HG03135 (cell line): ENCODE measurements around the gene CCDC85A.
"Not testable (repeated sequence)": the region's sequence is repeated elsewhere in the genome, so short reads cannot be mapped to it uniquely, and the experiment has no call there.

ENCODE experiments used
- ATAC-seq: cut with Tn5 transposase; IDR thresholded peaks from one replicate; pipeline ENCODE4 v1.9.1; 2021; ENCODE audit warnings: mild to moderate bottlenecking, moderate library complexity; ENCODE audit not compliant: unreplicated experiment

CCDC85A gene

GRCh38 chr2:56183643-56184499 is at the start of gene CCDC85A:
Gene CCDC85A (plus strand): TSS chr2:56183990. CDS start chr2:56184625, 635 bp downstream.
- ATAC-seq = peak; percentile 95

- ATAC-seq = no peak
These were observed 48.9 kb upstream of the CCDC85A start for GRCh38 chr2:56134861-56135260.

- ATAC-seq = not testable (repeated sequence)
These were observed 41.2 kb upstream of the CCDC85A start for GRCh38 chr2:56142497-56143061.

GRCh38 chr2:56147907-56148306 is 35.9 kb upstream of the CCDC85A start:
- no peak for ATAC-seq

GRCh38 chr2:56148825-56149224 is 35.0 kb upstream of the CCDC85A start:
- no peak for ATAC-seq

GRCh38 chr2:56151841-56152240 is 31.9 kb upstream of the CCDC85A start:
- no peak for ATAC-seq

- ATAC-seq = no peak
These were observed 28.6 kb upstream of the CCDC85A start for GRCh38 chr2:56155188-56155587.

GRCh38 chr2:56159875-56160274 is 23.9 kb upstream of the CCDC85A start:
- not testable (repeated sequence) for ATAC-seq

- ATAC-seq = no peak
These were observed 15.9 kb upstream of the CCDC85A start for GRCh38 chr2:56167616-56168562.

GRCh38 chr2:56169521-56169920 is 14.3 kb upstream of the CCDC85A start:
- ATAC-seq = no peak

- no peak for ATAC-seq
These were observed 13.3 kb upstream of the CCDC85A start for GRCh38 chr2:56170504-56170903.

- ATAC-seq = no peak
These were observed 12.8 kb upstream of the CCDC85A start for GRCh38 chr2:56170988-56171387.

- ATAC-seq = no peak
These were observed 8.0 kb upstream of the CCDC85A start for GRCh38 chr2:56175779-56176178.

GRCh38 chr2:56177420-56178220 is 6.2 kb upstream of the CCDC85A start:
- no peak for ATAC-seq

GRCh38 chr2:56179931-56180330 is 3.9 kb upstream of the CCDC85A start:
- no peak for ATAC-seq

- no peak for ATAC-seq
These were observed 1.4 kb upstream of the CCDC85A start for GRCh38 chr2:56182420-56182819.

GRCh38 chr2:56184500-56185011 is 766 bp downstream of the CCDC85A start:
- no peak for ATAC-seq

- no peak for ATAC-seq
These were observed 1.4 kb downstream of the CCDC85A start for GRCh38 chr2:56185101-56185581.

- no peak for ATAC-seq
These were observed 1.8 kb downstream of the CCDC85A start for GRCh38 chr2:56185582-56186046.

- no peak for ATAC-seq
These were observed 7.8 kb downstream of the CCDC85A start for GRCh38 chr2:56191617-56192016.
